ENCODE measurements around the gene OTUD7B. TPM values are rescaled to one million over a fixed set of nuclear protein-coding genes. Genes with fewer than 3 reads are reported as not detected.

Gene OTUD7B
- 9.5 to 13.0 TPM (median 11.8 TPM) in 5 replicates for total RNA-seq (2022; extraction: Qiagen RNA extraction; ENCODE audit: low read depth)

GRCh38 chr1:150010393-150011115, at the start of gene OTUD7B:
Gene OTUD7B (minus strand): TSS chr1:150010726. CDS start chr1:149977510, 33,216 bp downstream.

GRCh38 chr1:149936170-149936991, 74.1 kb downstream of the OTUD7B start, which contains the start of gene MTMR11:
Gene MTMR11 (minus strand): TSS chr1:149936879. CDS start chr1:149936647, 232 bp downstream.

GRCh38 chr1:149927563-149928400, 82.7 kb downstream of the OTUD7B start, which contains the start of gene SF3B4:
Gene SF3B4 (minus strand): TSS chr1:149927803. CDS start chr1:149927759, 44 bp downstream.

GRCh38 chr1:149917571-149918144, 92.9 kb downstream of the OTUD7B start, which contains the start of gene SV2A:
Gene SV2A (minus strand): TSS chr1:149917844. CDS start chr1:149913840, 4,004 bp downstream.

GRCh38 chr1:149899460-149900284, 110.9 kb downstream of the OTUD7B start, which contains the start of gene BOLA1:
Gene BOLA1 (plus strand): TSS chr1:149899568. CDS start chr1:149900060, 492 bp downstream.

Other genes starting within 250 kb of the OTUD7B start
- gene FCGR1A, start 228.0 kb downstream of the OTUD7B start, total RNA-seq (2022; extraction: Qiagen RNA extraction; ENCODE audit: low read depth): not detected in 5 replicates
- gene BOLA1, start 111.2 kb downstream of the OTUD7B start, total RNA-seq (2022; extraction: Qiagen RNA extraction; ENCODE audit: low read depth): 16.4 to 28.3 TPM (median 24.5 TPM) in 5 replicates
- 0.06 to 0.14 TPM (median 0.11 TPM) in 5 replicates for gene SV2A, start 92.9 kb downstream of the OTUD7B start, total RNA-seq (2022; extraction: Qiagen RNA extraction; ENCODE audit: low read depth)
- gene SF3B4, start 82.9 kb downstream of the OTUD7B start, total RNA-seq (2022; extraction: Qiagen RNA extraction; ENCODE audit: low read depth): 125 to 137 TPM (median 133 TPM) in 5 replicates
- gene MTMR11, start 73.8 kb downstream of the OTUD7B start, total RNA-seq (2022; extraction: Qiagen RNA extraction; ENCODE audit: low read depth): 7.2 to 11.6 TPM (median 9.5 TPM) in 5 replicates
- gene VPS45, start 57.0 kb upstream of the OTUD7B start, total RNA-seq (2022; extraction: Qiagen RNA extraction; ENCODE audit: low read depth): 16.7 to 18.0 TPM (median 17.7 TPM) in 5 replicates
- 8.3 to 10.8 TPM (median 8.8 TPM) in 5 replicates for gene PLEKHO1, start 139.2 kb upstream of the OTUD7B start, total RNA-seq (2022; extraction: Qiagen RNA extraction; ENCODE audit: low read depth)
- gene ANP32E, start 225.4 kb upstream of the OTUD7B start, total RNA-seq (2022; extraction: Qiagen RNA extraction; ENCODE audit: low read depth): 37.8 to 78.6 TPM (median 44.9 TPM) in 5 replicates
- gene CA14, start 247.0 kb upstream of the OTUD7B start, total RNA-seq (2022; extraction: Qiagen RNA extraction; ENCODE audit: low read depth): not detected in 5 replicates